GM19035 (cell line): ENCODE data around the gene C9.
"Not testable (repeated sequence)": the region's sequence is repeated elsewhere in the genome, so short reads cannot be mapped to it uniquely, and the experiment has no call there.

Experiments
- ATAC-seq: cut with Tn5 transposase; IDR thresholded peaks from one replicate; pipeline ENCODE4 v1.9.1; 2021; ENCODE audit not compliant: unreplicated experiment

Gene C9

GRCh38 chr5:39266442-39266841, 97.9 kb downstream of the C9 start:
- no peak for ATAC-seq

- no peak for ATAC-seq
Observed at GRCh38 chr5:39264528-39264927, 99.8 kb downstream of the C9 start.

GRCh38 chr5:39262981-39263380, 101.3 kb downstream of the C9 start:
- no peak for ATAC-seq

- ATAC-seq = no peak
Observed at GRCh38 chr5:39260095-39260494, 104.2 kb downstream of the C9 start.

- ATAC-seq = no peak
Observed at GRCh38 chr5:39257554-39257953, 106.7 kb downstream of the C9 start.

GRCh38 chr5:39256477-39257235, 107.6 kb downstream of the C9 start:
- no peak for ATAC-seq

GRCh38 chr5:39255406-39255805, 108.9 kb downstream of the C9 start:
- no peak for ATAC-seq

- no peak for ATAC-seq
Observed at GRCh38 chr5:39254671-39255070, 109.6 kb downstream of the C9 start.

- no peak for ATAC-seq
Observed at GRCh38 chr5:39253196-39253595, 111.1 kb downstream of the C9 start.

- ATAC-seq = no peak
Observed at GRCh38 chr5:39249564-39250274, 114.6 kb downstream of the C9 start.

GRCh38 chr5:39249069-39249468, 115.2 kb downstream of the C9 start:
- ATAC-seq = no peak

- ATAC-seq = no peak
Observed at GRCh38 chr5:39240750-39241149, 123.5 kb downstream of the C9 start.

- no peak for ATAC-seq
Observed at GRCh38 chr5:39238366-39239105, 125.8 kb downstream of the C9 start.

GRCh38 chr5:39236718-39237117, 127.6 kb downstream of the C9 start:
- ATAC-seq = no peak

GRCh38 chr5:39235648-39236047, 128.6 kb downstream of the C9 start:
- no peak for ATAC-seq

- not testable (repeated sequence) for ATAC-seq
Observed at GRCh38 chr5:39234494-39234893, 129.8 kb downstream of the C9 start.
